ENCODE data around the gene EPB41. TPM values are rescaled to one million over a fixed set of nuclear protein-coding genes. Genes with fewer than 3 reads are reported as not detected.

EPB41 gene
- total RNA-seq, 1 donor from 2014 or later: 102 TPM

DNA sequence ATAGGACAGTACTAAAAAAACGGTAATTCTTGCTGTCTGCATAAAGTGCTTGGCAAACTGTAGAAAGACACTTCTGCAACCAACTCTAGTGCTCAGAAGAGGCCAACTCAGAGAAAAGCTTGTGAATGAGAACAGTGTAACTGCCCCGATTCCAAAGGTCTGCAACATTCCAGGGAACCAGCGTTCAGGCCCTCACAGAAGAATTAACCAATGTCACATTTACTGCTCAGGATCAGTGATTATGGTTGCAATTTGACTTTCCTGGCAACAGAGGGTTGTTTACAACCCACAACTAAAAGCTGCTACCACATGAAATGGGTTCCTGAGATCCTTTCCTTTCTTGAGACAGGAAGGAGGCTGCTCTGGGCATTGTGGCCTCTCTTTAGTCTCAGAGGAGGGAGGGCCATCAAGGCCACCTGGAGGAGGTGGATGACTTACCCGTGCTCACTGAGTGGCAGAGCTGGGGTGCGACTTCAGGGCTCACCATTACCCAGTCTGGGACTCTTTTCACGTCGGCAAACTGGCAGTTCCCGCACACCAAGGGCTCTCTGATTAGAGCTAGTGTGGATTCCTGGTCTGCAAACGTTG lies 252.0 kb downstream of the EPB41 start:
- H3K4me3 Mint-ChIP-seq (ENCODE audit: low read depth): no peak overlapping the region
- H3K27ac Mint-ChIP-seq: peak overlapping the region; percentile 55
- peaks cover 11% of the 10 kb centered on the region for H3K36me3 Mint-ChIP-seq (ENCODE audit: insufficient read depth)
- TF ChIP-seq, protein P1, sequence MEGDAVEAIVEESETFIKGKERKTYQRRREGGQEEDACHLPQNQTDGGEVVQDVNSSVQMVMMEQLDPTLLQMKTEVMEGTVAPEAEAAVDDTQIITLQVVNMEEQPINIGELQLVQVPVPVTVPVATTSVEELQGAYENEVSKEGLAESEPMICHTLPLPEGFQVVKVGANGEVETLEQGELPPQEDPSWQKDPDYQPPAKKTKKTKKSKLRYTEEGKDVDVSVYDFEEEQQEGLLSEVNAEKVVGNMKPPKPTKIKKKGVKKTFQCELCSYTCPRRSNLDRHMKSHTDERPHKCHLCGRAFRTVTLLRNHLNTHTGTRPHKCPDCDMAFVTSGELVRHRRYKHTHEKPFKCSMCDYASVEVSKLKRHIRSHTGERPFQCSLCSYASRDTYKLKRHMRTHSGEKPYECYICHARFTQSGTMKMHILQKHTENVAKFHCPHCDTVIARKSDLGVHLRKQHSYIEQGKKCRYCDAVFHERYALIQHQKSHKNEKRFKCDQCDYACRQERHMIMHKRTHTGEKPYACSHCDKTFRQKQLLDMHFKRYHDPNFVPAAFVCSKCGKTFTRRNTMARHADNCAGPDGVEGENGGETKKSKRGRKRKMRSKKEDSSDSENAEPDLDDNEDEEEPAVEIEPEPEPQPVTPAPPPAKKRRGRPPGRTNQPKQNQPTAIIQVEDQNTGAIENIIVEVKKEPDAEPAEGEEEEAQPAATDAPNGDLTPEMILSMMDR (IDR thresholded peaks at IDR 0.05; ENCODE audit: unreplicated experiment): no peak
- DNase-seq (ENCODE audit: low spot score, unreplicated experiment): no peak
- no peaks in the 10 kb centered on the region for H3K27me3 Mint-ChIP-seq
- H3K4me1 Mint-ChIP-seq (ENCODE audit: low read depth): peaks cover 27% of the 10 kb centered on the region
- H3K9me3 Mint-ChIP-seq (ENCODE audit: low read depth): no peaks in the 10 kb centered on the region

- peaks cover 33% of the 10 kb centered on the region for H3K4me1 Mint-ChIP-seq (ENCODE audit: low read depth)
- peaks cover 19% of the 10 kb centered on the region for H3K36me3 Mint-ChIP-seq (ENCODE audit: insufficient read depth)
- no peaks in the 10 kb centered on the region for H3K27me3 Mint-ChIP-seq
- H3K9me3 Mint-ChIP-seq (ENCODE audit: low read depth): no peaks in the 10 kb centered on the region
- DNase-seq (ENCODE audit: low spot score, unreplicated experiment): no peak
- TF ChIP-seq, protein P1 (IDR thresholded peaks at IDR 0.05; ENCODE audit: unreplicated experiment): no peak
- no peak overlapping the region for H3K27ac Mint-ChIP-seq
- no peak overlapping the region for H3K4me3 Mint-ChIP-seq (ENCODE audit: low read depth)
Measured at GRCh38 chr1:29167904-29168303, 253.5 kb downstream of the EPB41 start.

Other genes starting within 250 kb of the EPB41 start
- gene GMEB1, start 245.8 kb upstream of the EPB41 start, total RNA-seq: 18.5 and 18.8 TPM in 2 replicates
- 133 and 135 TPM in 2 replicates for gene YTHDF2, start 177.6 kb upstream of the EPB41 start, total RNA-seq
- gene OPRD1, start 102.4 kb upstream of the EPB41 start, total RNA-seq: 0.67 and 0.71 TPM in 2 replicates
- gene TMEM200B, start 209.3 kb downstream of the EPB41 start, total RNA-seq: 13.3 and 15.0 TPM in 2 replicates

All from progenitor cell of endocrine pancreas (in vitro differentiated cells).